Measurements from ENCODE around the gene GREB1L.

GREB1L gene

DNA sequence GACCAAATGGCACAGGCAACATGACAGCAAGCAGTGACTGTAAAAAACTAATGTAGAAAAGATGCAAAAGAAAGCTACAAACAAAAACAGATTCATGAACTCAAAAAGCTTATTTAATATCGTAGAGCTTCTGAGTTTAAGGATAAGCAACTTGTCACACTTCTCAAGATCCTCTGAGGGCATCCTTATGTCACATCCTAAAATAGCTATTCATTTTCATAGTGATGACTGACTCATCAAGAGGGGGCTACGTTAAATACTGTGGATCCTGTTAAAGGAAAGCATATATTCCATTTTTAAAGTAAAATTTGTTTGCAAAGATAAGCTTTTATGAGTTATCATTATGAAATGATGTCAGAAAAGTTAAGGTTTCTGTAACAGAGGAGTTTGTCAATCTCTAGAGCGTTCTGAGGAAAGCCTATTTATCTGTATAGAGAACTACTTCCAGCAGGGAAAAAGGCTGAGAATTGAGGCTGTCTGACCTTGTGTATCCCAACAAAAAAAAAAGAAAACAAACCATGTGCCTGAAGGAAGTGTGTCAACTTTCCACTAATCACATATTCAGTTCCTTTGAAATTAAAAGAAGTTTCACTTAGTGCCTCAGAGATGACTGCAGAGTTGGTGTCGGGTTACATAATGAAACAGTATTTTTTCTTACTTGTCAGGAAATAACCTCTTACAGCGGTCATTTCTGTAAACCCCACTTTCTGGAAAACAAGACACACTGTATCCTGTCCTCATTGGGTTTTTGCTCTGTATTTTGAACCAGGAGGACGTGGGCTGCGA lies 243.0 kb downstream of the GREB1L start:
- no peak overlapping the region for H3K27ac ChIP-seq
- TF ChIP-seq, protein P1, sequence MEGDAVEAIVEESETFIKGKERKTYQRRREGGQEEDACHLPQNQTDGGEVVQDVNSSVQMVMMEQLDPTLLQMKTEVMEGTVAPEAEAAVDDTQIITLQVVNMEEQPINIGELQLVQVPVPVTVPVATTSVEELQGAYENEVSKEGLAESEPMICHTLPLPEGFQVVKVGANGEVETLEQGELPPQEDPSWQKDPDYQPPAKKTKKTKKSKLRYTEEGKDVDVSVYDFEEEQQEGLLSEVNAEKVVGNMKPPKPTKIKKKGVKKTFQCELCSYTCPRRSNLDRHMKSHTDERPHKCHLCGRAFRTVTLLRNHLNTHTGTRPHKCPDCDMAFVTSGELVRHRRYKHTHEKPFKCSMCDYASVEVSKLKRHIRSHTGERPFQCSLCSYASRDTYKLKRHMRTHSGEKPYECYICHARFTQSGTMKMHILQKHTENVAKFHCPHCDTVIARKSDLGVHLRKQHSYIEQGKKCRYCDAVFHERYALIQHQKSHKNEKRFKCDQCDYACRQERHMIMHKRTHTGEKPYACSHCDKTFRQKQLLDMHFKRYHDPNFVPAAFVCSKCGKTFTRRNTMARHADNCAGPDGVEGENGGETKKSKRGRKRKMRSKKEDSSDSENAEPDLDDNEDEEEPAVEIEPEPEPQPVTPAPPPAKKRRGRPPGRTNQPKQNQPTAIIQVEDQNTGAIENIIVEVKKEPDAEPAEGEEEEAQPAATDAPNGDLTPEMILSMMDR (conservative IDR thresholded peaks at IDR 0.05), result no peak

DNA sequence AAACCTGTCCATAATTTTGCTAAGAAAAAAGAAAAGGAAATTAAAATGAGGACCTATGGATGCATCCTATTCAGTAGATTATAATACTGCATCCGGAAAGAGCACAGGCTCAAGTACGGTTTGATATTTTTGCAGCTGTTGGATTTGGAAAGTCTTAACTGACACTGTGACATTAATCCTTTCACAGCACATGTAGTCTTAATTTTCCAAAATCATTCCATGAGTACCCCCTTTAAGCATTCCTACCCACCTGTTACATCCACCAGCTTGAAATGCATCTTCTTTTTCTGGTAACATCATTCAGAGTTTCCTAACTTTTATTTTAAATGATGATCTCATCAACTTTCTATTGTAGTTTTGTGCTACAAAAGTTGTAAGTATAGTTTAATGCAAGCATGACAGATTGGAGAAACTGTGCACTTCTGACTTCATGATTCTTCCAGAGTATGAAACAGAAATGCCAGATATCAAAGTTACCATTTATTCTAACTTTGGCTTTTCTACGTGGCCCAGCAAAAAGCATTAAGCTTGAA lies 244.9 kb downstream of the GREB1L start:
- H3K27ac ChIP-seq, result no peak overlapping the region
- TF ChIP-seq, protein P1 (conservative IDR thresholded peaks at IDR 0.05), result no peak

DNA sequence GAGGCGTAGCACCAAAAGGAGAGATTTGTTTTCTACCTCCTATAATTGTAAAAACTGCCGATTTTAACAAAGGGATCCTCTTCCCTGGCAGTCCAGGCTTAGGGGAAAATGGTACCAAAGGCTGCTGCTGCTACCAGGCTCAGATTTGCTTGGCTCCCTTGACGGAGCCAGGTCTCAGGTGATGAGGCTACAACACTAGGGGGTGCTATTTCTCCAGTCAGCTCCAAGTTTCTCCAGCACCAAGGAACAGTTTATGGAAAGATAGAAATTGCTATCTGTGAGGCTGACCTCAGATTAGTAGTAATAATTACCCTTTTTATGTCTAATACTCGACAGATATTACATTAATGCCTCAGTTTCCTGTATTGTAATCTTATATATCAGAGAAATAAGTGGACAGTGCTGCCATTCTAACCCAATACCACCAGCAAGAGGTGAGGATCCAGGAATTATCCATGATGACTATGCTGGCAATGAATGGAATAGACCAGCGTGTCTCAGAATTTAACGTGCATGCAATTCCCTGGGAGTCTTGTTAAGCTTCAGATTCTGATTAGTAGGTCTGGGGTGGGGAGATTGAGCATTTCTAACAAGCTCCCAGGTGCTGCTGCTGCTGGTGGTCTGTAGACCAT lies 247.2 kb downstream of the GREB1L start:
- no peak overlapping the region for H3K27ac ChIP-seq
- TF ChIP-seq, protein P1 (conservative IDR thresholded peaks at IDR 0.05), result peak; percentile 72

DNA sequence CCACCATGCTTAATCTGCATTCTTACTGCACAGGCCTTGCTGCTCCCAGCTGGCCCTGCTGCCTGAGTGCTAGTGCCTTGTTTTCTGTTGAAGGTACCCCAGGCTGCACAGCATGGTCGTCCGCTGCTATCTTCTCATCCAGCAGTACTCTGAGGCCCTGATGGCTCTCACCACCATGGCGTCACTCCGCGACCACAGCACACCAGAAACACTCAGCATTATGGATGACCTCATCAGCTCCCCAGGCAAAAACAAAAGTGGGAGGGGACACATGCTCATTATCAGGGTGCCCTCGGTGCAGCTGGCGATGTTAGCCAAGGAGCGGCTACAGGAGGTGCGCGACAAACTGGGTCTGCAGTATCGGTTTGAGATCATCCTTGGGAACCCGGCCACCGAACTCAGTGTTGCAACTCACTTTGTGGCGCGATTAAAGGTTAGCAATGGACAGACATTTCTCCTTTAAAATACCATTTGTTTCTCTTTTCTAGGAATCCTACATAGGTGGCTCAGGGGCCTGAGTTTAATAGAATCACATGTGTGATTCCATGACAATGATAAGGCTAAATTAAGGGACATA lies 248.0 kb downstream of the GREB1L start:
- H3K27ac ChIP-seq, result no peak overlapping the region
- TF ChIP-seq, protein P1 (conservative IDR thresholded peaks at IDR 0.05), result no peak

DNA sequence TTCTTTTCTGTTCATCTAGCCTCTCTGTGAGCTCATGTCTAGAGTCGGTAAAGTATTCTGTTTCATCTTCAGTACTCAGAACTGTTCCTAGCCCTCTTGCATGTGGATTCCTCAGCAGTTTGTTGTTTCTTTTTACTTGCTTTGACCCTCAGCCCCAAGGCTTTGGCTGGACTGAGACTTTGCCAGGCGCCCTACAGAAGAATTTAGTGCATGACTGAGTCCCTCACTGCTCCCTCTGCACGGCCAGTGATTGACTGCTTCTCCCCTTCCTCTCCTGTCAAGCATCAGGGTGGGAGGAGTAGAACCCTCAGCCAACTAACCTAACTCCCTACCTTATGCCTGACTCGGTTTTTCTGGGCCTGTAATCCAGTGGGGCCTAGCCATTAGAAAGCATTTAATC lies 248.7 kb downstream of the GREB1L start:
- H3K27ac ChIP-seq, result no peak overlapping the region

DNA sequence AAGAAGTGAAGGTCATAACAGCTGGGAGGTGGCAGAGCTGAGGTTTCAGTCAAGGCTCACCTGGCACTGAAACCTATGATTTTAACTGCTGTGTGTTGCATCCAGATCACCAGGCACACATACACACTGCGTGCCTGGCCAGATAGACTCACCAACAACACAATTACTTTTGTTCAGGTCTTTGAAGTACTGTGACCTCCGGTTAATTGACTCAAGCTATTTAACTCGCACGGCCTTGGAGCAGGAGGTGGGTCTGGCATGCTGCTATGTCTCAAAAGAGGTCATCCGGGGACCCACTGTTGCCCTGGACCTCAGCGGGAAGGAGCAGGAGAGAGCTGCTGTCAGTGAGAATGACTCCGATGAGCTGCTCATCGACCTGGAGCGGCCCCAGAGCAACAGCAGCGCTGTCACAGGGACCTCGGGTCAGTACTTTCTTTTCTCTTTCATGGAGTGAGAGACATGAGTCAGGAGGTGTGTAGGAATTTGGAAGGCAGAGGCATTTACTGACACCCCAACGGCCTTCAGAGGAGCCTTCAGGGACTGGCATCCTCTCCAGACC lies 254.3 kb downstream of the GREB1L start:
- H3K27ac ChIP-seq, result no peak overlapping the region
- TF ChIP-seq, protein P1 (conservative IDR thresholded peaks at IDR 0.05), result no peak

More for the DNA sequence above, 248.7 kb downstream of the GREB1L start:
- TF ChIP-seq, protein P1 (conservative IDR thresholded peaks at IDR 0.05), result no peak

DNA sequence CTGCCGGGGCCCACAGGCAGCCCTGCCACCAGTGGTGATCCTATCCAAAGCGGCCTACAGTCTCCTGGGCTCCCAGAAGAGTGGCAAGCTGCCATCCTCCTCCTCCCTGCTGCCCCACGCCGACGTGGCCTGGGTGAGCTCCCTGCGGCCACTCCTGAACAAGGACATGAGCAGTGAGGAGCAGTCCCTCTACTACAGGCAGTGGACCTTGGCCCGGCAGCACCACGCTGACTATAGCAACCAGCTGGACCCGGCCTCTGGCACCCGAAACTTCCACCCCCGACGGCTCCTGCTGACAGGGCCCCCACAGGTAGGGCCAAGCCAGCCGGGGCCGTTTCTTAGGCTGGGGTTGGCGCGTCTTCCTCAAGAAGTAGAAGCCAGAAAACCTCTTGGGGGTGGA lies 258.0 kb downstream of the GREB1L start:
- no peak overlapping the region for H3K27ac ChIP-seq
- TF ChIP-seq, protein P1 (conservative IDR thresholded peaks at IDR 0.05), result no peak

Measured in VCaP (cell line).